Measurements from ENCODE around the gene CRYZL1. TPM values are rescaled to one million over a fixed set of nuclear protein-coding genes. Genes with fewer than 3 reads are reported as not detected.
A peak's percentile ranks its signal among the peaks of the same experiment; 100 is the strongest.

CRYZL1 gene
- total and polyA plus RNA-seq, 2 donors (not counting 1 experiment from before 2014, with no cell fraction given) = 30.6 to 60.6 TPM

- peak within 1 kb of the TSS; percentile 84 to 90 for H3K27ac ChIP-seq (ENCODE audit: low read length in 2 of 2)
- WGBS (ENCODE audit: insufficient coverage) = under 1% methylated on average over 56 of the region's 71 CpGs
- intact Hi-C loops (cut with micrococcal nuclease) = loop anchor here (1.0 to 5.0 kb wide), 5 partner anchors 163 to 1365 kb away; partner anchors contain the start of genes MIS18A, MRPS6, SLC5A3 and SYNJ1
- Mint-ChIP-seq H3K4me3 (peak within 1 kb of the TSS; percentile 94), H3K4me1 (peaks cover 23% of the 10 kb centered on the region), H3K27ac (peak within 1 kb of the TSS; percentile 97), H3K9me3 (ENCODE audit: insufficient read depth) (no peaks in the 10 kb centered on the region), H3K27me3 (peaks cover 22% of the 10 kb centered on the region)
- ChIA-PET POLR2A (no interaction called here), CTCF (no interaction called here)
- H3K79me2 ChIP-seq (ENCODE audit: control insufficient read depth, insufficient read depth, low read length) = peaks cover 37% of the 10 kb centered on the region
- H4K20me1 ChIP-seq (ENCODE audit: control insufficient read depth, insufficient read depth, low read length, poor library complexity, severe bottlenecking) = peaks cover 12% of the 10 kb centered on the region
- H3K4me3 ChIP-seq (ENCODE audit: control extremely low read depth in 1 of 5, extremely low read depth in 1 of 5, insufficient read depth in 1 of 5, low read depth in 2 of 5, low read length in 4 of 5) = peak within 1 kb of the TSS; percentile 71 to 91 (median 79)
- ATAC-seq (ENCODE audit: low read depth) (peak; percentile 85), DNase-seq (peak; percentile 99)
- peak within 1 kb of the TSS; percentile 92 for H2AFZ ChIP-seq (ENCODE audit: insufficient read depth, low read depth, low read length, poor library complexity, severe bottlenecking)
- H3K9ac ChIP-seq (ENCODE audit: low read length) = peak within 1 kb of the TSS; percentile 68
- peaks cover 0 to 27% (median 19%) of the 10 kb centered on the region in 4 experiments for H3K27me3 ChIP-seq (replicated peaks in 1 of 4; ENCODE audit: control extremely low read depth in 1 of 4, control insufficient read depth in 3 of 4, insufficient read depth in 4 of 4, low read length in 3 of 4)
- H3K36me3 ChIP-seq (replicated peaks in 1 of 2; ENCODE audit: control extremely low read depth in 1 of 2, control insufficient read depth in 1 of 2, extremely low read depth in 1 of 2, insufficient read depth in 2 of 2, low read length in 1 of 2) = peaks cover 0 to 1% of the 10 kb centered on the region in 2 experiments
- no peak for TF ChIP-seq EZH2 (IDR thresholded peaks at IDR 0.05; ENCODE audit: borderline replicate concordance, insufficient read depth, low read depth, low read length, poor library complexity, severe bottlenecking)
- TF ChIP-seq, protein P1, sequence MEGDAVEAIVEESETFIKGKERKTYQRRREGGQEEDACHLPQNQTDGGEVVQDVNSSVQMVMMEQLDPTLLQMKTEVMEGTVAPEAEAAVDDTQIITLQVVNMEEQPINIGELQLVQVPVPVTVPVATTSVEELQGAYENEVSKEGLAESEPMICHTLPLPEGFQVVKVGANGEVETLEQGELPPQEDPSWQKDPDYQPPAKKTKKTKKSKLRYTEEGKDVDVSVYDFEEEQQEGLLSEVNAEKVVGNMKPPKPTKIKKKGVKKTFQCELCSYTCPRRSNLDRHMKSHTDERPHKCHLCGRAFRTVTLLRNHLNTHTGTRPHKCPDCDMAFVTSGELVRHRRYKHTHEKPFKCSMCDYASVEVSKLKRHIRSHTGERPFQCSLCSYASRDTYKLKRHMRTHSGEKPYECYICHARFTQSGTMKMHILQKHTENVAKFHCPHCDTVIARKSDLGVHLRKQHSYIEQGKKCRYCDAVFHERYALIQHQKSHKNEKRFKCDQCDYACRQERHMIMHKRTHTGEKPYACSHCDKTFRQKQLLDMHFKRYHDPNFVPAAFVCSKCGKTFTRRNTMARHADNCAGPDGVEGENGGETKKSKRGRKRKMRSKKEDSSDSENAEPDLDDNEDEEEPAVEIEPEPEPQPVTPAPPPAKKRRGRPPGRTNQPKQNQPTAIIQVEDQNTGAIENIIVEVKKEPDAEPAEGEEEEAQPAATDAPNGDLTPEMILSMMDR (IDR thresholded peaks at IDR 0.05) = no peak
- peak within 1 kb of the TSS; percentile 76 for H3K4me2 ChIP-seq (replicated peaks; ENCODE audit: low read depth, low read length, poor library complexity, severe bottlenecking)
- no peaks in the 10 kb centered on the region for H3K9me3 ChIP-seq (ENCODE audit: control extremely low read depth in 1 of 3, control insufficient read depth in 2 of 3, insufficient read depth in 1 of 3, low read length in 2 of 3)
- peaks cover 16 to 20% of the 10 kb centered on the region in 2 donors for H3K4me1 ChIP-seq (ENCODE audit: control insufficient read depth in 2 of 2, insufficient read depth in 2 of 2, low read length in 2 of 2)
Measured at GRCh38 chr21:33642027-33642895, 720 bp upstream of the CRYZL1 start, which contains the start of gene ITSN1. Gene ITSN1 (plus strand): TSS chr21:33642501. CDS start chr21:33718829, 76,328 bp downstream.

All from B cell (primary cell).